GM19467 (cell line): ENCODE data around the gene POLR3K.

Experiments
- ATAC-seq: cut with Tn5 transposase; IDR thresholded peaks from one replicate; pipeline ENCODE4 v1.9.1; 2021; ENCODE audit warnings: mild to moderate bottlenecking, moderate library complexity; ENCODE audit not compliant: unreplicated experiment

POLR3K gene

DNA sequence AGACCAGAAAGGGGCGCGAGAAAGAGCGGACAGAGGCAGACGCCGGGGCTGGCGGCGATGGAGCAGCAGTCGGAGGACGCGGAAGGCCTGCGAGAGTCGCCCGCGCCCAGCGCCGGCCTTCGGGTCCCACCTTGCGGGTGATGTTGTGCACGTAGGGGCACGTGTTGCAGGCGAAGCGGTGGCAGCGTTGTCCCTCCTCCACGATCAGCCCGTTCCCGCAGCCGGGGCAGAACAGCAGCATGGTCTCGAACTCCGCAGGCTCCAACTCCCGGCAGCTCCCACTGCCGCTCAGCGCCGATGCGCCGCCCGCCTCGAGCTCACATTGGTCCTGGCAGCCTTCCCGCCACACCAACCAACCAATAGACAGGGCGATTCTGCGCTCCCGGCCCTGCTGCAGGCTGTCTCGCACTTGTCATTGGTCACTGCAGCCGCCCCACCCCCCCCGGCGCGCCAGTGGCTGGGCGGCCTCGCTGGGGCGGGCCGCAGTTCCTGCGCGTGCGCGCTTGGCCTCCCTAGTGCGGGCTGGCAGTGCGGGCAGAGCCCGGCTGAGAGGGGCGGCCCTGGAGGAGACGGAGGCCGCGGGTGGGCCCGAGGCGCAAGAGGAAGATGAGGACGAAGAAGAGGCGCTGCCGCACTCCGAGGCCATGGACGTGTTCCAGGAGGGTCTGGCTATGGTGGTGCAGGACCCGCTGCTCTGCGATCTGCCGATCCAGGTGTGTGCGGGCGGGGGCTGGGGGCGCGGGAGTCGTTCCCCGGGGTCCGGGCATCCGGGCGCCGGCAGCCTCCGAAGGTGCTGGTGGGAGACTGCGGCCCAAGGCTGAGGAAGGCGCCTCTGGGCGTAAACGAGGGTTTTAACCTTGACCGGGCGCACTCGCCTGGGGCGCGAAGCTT is at the start of gene POLR3K, which contains the start of gene SNRNP25:
Gene POLR3K (minus strand): TSS at position 263 of the 891 bp plus-strand sequence. CDS start 22 bp downstream, at position 241.
Gene SNRNP25 (plus strand): TSS at position 483 of the 891 bp plus-strand sequence. CDS start 189 bp downstream, at position 672.
- peak; percentile 93 for ATAC-seq

DNA sequence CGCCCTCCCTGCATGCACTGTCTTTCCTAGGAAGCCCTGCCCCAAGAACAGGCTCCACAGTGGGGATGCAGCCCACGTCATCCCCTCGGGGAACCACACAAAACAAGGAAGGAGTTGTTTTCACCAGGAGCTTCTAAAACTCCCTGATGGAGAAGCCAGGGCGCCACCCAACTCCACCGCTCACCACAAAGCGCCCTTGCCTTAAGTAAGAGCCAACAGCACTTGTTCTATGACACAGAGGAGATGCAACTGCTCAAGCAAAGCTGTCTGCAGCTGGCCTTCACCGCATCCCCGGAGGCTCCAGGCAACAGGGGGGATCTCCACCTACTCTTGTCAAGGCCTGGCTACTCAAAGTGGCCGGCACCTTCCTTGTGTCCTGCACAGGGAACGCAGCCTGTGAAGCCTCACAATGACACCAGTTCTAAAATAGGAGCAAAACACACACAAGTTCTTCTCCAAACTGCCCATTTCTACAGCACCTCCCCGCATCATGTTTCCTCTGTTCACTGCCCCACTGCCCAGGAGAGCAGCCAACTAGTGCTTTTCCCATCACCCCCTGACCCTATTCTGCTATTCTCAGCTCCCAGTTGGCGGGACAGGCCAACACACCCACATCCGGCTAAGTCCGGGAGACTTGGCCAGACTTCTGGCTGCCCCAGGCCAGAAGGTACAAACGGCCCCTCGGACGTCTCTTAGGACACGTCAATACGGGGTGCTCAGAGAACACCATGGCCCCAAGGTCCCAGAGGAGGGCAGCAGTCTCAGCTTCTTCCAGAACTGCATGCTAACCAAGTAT is 48.9 kb upstream of the POLR3K start:
- ATAC-seq, result no peak

DNA sequence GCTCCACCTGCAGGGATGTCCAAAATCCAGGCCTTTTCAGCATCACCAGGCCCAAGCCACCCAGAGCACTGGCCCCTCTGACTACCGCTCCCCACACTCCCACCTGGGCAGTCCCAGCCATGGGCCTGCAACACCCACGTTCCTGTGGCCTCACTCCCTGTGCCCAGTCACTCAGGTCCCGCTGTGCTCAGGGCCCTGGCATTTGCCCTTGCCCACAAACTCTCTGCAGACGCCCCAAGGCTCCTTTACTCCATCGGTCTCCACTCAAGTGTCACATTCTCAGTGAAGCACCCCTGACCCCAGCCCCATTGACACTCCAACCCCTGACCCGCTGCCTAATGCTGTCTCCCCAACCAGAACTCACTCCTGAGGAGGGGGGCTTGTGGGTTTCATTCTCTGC is 48.2 kb upstream of the POLR3K start:
- ATAC-seq, result no peak

DNA sequence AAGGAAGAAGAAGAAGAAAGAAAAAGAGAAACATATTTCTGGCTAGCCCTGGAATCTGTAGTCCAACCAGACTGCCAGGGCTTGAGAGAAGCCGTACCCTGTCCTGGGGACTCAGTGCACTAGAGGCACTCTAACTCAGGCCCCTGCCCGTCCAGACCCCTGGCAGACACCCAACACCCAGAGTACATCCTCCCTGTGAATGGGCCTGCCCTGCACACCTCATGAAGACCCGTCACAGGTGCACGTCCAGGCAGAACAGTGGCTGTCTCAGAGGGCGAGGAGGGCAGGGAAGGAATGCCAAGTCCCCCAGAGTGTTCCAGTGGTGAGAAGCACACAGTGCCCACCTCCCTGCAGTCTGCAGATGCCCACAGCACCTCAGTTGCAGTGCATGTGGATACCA is 47.6 kb upstream of the POLR3K start:
- no peak for ATAC-seq

DNA sequence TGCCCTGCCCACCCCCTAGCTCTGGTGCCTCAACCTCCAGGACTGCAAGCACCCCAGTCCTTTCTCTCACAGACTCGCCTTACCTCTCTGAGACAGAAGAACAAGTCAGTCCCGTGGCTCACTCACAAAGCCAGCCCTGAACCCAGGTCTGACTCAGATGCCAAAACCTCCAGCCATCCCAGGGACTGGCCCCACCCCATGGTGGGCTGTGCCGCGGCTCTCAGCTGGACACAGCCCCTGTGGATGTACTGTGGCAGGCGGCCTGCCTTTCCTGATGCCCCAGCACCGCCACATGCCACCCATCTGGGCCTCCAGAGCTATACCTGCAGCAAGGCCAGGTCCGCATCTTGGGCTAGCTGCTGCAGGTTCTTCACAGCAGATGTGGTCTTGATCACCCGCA is 44.4 kb upstream of the POLR3K start:
- no peak for ATAC-seq

DNA sequence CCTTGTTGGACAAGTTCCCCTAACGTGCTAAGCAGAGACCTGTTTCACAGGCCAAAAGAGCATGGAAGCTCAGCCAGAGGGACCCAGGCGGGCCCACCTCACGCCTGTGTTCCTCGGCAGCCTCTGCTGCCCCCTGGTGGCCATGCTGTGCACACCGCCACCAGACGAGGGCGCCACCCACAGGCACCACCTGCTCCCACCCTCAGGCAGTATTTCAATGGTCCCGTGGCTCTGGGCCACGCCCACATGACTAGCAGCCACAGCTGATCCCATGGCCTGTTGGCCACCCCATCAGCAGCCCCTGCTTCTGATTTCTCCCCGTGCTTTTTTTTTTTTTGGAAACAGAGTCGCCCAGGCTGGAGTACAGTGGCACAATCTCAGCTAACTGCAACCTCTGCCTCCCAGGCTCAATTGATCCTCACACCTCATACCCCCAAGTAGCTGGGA is 43.5 kb upstream of the POLR3K start:
- no peak for ATAC-seq

DNA sequence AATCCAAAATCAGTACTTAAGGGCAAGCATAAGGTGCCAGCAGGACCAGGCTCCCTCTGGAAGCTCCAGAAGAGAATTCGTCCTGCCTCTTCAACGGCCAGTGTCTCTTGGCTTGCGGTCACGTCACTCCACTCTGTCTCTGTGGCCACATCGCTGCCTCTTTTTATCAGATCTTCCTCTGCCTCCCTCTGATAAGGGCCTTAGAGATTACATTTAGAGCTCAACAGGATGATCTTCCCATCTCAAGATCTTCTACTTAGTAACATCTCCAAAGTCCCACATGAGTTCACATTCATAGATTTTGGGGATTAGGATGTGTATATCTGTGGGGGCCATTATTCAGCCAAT is 41.5 kb upstream of the POLR3K start:
- no peak for ATAC-seq

DNA sequence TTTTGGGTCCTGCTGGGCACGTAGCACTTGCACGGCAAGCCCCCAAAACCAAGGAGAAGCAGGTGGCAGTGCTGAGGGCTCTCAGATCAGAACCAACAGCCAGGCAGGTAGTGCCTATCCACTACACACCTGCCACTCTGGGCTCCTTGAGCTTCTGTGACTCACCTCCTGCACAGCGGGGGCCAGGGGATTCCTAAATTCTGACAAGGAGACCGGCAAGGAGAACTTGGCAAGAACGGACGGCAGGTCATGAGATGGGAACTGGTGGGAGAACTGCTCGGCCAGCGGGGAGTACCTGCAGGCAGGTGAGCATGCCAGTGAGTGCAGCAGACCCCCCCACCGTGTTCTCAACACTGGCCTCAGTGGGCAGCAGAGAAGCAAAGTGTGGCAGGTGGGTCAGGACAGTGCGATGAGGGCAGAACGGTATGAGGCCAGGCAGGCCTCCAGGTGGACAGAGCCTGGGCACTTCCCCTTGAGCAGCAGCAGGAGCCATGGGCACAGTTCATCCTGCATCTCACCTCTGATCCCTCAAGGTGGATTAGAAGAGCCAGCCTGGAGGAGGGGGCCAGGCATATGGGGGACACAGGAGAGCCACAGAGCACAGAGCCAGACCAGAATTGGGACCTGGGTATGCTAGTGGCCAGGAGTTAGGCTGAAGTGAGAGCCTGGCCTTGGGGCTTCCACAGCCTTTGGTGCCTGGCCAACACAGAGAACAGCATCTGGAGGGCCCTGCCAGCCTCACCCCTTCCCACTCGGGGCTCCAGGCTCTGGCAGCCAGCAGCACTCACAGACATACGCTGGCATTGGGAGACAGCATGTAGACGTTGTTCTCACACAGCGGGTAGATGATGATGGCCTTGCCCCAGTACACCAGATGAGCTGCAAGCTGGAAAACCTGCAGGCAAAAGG is 39.3 kb upstream of the POLR3K start:
- ATAC-seq, result no peak

DNA sequence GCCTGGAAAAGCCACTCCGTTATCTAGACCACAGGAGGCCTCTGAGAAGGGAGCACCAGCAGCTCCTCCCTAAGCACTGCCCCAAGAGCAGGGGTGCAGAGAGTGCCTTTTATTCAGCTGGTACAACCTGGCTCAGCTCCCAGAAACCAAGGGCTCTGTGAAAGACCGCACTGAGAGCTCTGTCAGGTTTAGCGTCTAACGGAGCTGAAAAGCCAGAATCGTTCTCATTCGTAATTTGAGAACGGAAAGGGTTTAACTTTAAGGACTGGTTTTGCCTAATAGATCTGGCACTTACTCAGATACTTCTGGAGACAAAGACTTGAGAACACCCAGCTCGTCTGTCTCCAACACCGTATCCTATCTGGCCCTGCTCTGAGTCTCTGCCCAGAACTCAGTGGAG is 38.1 kb upstream of the POLR3K start:
- ATAC-seq, result no peak

DNA sequence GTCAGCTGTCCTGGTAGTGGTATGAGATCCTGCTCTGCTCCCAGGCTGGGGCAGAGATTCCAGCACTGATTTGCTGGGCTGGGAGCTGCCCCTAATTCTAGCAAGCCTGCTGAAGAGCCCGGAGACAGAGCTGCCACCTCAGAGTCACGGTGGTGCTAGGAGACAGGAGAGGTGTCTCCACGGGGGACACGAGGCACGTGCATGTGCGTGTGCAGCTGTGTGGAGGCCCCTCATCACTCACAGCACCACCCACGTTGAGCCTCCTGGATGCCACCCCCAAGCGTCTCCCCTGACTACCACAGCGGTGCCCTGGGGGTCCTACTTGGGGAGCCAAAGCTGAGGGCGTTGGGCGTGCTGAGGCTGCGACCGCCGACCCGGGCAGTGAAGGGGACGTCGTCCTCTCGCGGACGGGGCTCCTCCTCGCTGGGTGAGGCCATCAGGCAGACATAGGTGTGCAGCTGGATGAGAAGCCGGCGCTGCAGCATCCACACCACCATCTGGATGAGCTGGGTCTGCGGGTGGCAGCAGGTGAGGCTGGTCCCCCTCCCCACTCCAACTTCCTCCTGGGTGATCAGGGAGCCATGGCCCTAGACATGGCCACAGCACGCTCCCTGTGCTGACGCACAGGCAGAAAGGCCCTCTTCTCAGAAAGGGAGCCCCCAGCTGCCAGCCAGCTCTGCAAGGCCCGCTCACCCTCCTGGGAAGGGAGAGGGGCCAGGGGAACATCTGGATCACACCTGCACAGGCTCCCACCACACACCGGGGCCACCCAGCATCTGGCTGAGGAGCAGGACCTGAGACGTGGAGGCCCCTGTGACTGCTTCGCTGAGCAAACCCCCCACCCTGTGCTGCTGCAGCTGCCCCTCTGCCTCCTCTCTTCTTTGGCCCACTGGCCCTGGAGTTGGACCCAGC is 36.2 kb upstream of the POLR3K start:
- ATAC-seq, result no peak

DNA sequence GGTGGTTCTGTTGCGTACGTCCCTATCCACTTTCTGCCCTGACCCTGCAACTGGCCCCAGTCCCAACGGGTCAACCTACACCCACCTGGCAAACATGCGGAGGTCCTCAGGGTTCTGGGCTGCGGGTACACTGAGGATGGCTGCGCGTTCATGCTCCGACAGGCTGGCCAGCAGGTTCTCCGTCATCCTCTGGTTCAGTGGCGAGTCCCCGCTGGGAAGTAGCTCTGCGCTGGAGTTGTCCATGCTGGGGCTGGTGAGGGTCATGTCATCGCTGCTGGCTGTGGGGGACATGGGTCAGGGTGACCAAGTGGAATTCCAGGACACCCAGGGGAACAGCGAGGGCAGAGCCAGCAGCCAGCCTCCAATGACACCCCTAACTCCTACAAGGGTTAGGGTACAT is 35.2 kb upstream of the POLR3K start:
- ATAC-seq, result no peak

DNA sequence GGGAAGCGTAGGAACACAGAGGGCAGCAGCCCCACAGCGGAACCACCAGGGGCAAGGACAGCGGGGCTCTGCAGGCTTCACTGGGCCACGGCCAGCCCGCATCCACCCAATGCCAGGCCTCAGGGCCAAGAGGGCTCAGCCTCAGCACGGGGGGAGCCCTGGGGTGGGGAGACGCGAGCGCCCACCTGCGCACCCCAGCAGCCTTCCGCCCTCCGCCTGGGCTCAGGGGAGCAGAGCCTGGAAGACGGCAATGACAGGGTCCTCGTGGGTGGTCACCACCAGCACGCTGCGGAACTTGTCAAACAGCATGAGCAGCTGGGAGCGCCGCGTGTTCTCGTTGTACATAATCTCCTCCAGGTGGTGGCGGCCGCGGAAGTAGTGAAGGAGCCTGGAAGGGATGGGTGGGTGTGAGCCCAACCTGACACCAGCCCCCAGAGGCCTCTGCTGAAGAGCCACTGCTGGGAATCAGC is 33.1 kb upstream of the POLR3K start:
- no peak for ATAC-seq

DNA sequence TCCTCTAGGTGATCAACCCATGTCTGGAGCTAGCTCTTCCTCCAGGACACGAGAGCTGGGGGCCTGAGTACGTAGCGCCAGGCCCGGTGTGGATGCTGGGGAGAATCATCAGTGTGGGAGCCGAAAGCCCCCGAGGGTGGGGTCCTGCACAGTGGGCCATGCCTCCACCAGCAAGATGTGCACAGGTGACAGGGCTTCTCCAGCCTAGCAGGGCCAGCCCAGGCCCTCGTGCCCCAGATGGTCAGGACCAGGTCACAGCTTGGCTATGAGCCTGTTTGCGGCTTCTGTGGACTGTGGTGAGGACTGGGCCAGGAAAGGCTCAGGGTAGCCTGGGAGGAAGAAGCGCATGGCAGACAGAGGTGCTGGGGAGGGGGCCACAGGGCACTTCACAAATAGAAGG is 32.5 kb upstream of the POLR3K start:
- ATAC-seq, result no peak

DNA sequence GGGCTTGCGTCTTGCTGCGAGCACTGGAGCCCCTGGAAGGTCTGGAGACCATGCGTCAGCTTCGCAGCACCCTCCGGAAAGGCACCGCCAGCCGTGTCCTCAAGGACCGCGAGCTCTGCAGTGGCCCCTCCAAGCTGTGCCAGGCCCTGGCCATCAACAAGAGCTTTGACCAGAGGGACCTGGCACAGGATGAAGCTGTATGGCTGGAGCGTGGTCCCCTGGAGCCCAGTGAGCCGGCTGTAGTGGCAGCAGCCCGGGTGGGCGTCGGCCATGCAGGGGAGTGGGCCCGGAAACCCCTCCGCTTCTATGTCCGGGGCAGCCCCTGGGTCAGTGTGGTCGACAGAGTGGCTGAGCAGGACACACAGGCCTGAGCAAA is 32.0 kb upstream of the POLR3K start:
- ATAC-seq, result no peak

DNA sequence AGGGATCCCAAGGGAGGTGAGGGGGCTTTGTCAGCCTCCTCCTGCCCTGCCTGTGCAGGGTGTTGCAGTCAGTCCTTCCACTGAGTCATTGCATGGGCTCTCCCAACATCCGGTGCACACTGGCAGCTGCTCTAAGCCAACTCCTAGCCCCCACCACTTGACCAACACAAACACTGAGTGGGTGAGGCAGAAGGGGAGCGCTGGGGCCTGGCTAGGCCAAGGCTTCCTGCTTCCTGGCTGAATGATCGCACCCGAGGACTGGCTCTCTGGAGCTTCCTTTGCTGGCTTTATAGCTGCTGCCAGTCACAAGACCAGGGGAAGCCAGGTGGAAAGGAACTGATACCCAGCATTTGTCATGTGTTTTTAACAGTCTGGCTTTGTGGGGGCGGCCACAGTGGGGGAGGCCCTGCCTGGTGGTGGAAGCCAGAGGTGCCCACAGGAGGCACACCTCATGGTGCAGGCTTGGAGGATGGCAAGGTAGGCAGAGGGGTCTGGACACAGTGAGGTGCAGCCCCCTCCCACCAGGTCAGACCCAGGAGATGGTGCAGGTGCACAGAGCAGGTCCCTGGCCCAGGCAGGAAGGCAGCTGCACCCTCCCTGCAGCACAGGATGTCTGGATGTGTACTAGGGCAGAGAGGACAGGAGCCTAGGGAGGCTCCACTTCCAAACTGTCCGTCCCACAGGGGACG is 31.5 kb upstream of the POLR3K start:
- ATAC-seq, result peak; percentile 52

DNA sequence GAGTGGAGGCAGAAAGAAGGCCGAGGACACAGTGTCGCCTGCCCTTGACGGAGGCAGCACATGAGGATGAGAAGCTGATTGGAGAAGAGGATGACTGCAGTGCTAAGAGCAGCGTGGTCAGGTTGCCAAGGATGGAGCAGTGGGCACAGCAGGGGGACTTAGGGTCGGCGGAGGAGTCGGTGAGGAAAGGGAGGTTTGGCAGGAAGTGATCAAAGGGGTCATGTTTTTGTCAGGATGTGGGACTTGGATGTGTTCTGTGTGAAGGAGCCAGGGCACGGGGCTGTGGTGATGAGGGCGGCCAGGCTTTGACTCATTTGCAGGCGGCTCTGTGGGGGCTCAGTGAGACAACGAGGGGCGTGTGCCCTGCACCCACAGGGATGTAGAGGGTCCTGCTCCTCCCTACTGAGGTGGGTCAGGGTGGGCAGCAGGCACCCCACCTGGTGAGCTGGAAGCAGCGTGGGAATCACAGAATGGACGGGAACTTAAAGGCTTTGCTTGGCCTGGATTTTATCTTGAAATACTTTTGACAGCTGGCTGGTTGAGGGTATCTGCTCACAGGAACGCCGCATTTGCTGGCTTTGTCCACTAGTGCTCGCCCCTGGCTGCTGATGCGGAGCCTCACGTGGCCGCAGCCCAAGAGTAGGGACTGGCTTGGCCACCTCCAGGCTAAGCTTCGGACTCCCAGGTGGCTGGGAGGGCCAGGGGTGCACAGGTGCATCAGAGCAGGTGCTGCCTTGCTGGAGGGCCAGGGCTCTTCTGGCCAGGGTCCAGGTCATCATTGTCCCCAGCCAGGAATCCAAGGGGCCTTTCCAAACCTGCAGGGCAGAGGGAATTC is 30.6 kb upstream of the POLR3K start:
- no peak for ATAC-seq

DNA sequence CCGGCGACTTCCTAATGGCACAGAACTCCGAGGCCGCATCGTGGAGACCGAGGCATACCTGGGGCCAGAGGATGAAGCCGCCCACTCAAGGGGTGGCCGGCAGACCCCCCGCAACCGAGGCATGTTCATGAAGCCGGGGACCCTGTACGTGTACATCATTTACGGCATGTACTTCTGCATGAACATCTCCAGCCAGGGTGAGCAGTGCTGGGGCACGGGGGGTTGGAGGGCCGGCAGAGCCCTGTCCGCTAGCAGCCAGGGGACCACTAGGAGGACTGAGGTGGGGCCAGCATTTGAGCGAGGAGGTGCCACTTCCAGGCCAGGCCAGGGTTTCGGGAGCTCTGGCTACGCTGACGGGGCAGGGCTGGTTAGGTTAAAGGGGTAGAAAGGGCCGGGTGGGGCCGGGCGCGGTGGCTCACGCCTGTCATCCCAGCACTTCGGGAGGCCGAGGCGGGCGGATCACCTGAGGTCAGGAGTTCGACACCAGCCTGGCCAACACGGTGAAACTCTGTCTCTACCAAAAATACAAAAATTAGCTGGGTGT is 29.7 kb upstream of the POLR3K start:
- ATAC-seq, result no peak
